GM12892 (cell line): ENCODE data around the gene B4GALT2. TPM values are rescaled to one million over a fixed set of nuclear protein-coding genes. Genes with fewer than 3 reads are reported as not detected.

ENCODE experiments used
- DNase-seq: peaks from one replicate; pipeline ENCODE4 v3.0.0; 2011; ENCODE audit not compliant: insufficient read length
- FAIRE-seq: peaks from 2 replicates; lab custom pipeline; 2011; peaks lifted over from hg19 to GRCh38; lab: Jason Lieb, UNC
- POLR2A ChIP-seq: IDR thresholded peaks from 2 replicates; pipeline ENCODE4 v1.6.1; 2011; ENCODE audit warnings: low read depth, low read length, control low read depth
- POLR2AphosphoS5 ChIP-seq: IDR thresholded peaks from 2 replicates; pipeline ENCODE4 v1.6.1; 2011; ENCODE audit warnings: low read depth, low read length, control low read depth
- TAF1 ChIP-seq: IDR thresholded peaks from 2 replicates; pipeline ENCODE4 v1.6.1; 2011; ENCODE audit warnings: low read depth, mild to moderate bottlenecking, control low read depth, low read length, borderline replicate concordance
- polyA plus RNA-seq: library from polyadenylated mRNA; unstranded; fragments of >200 nt; gene quantifications from one replicate; pipeline ENCODE4 v1.2.1, GENCODE V29; 2012; ENCODE audit warnings: missing spikeins, inconsistent platforms; ENCODE audit not compliant: missing spikeins

The B4GALT2 gene
- polyA plus RNA-seq: 19.9 TPM

GRCh38 chr1:43978551-43979260 lies at the start of gene B4GALT2:
TSS of gene B4GALT2 (plus strand) at chr1:43979210. CDS start at chr1:43981161, 1,951 bp downstream.
- TF ChIP-seq POLR2A (peak; percentile 42), TAF1 (no peak), POLR2AphosphoS5 (peak; percentile 50; the same call in 1 of the 2 replicates)
- FAIRE-seq: no peak
- peak; percentile 87 for DNase-seq

GRCh38 chr1:43930168-43930948 lies 48.7 kb upstream of the B4GALT2 start:
- FAIRE-seq: no peak
- TF ChIP-seq TAF1 (no peak), POLR2AphosphoS5 (no peak), POLR2A (no peak)
- DNase-seq: no peak

GRCh38 chr1:43930949-43931275 lies 48.1 kb upstream of the B4GALT2 start:
- DNase-seq (no peak), FAIRE-seq (no peak)
- TF ChIP-seq TAF1: no peak
- TF ChIP-seq POLR2AphosphoS5: no peak
- TF ChIP-seq POLR2A: no peak

GRCh38 chr1:43931711-43932660 lies 47.0 kb upstream of the B4GALT2 start:
- no peak for DNase-seq
- FAIRE-seq: no peak
- TF ChIP-seq POLR2AphosphoS5 (no peak), TAF1 (no peak), POLR2A (no peak)

- no peak for FAIRE-seq
- no peak for DNase-seq
- TF ChIP-seq POLR2A (no peak), TAF1 (no peak), POLR2AphosphoS5 (no peak)
Measured at GRCh38 chr1:43932786-43933385, 46.1 kb upstream of the B4GALT2 start.

- DNase-seq (no peak), FAIRE-seq (no peak)
- TF ChIP-seq POLR2A (no peak), TAF1 (no peak), POLR2AphosphoS5 (no peak)
Measured at GRCh38 chr1:43933386-43934100, 45.5 kb upstream of the B4GALT2 start, which contains the start of gene ARTN. TSS of gene ARTN (plus strand) at chr1:43933801. CDS start at chr1:43935657, 1,856 bp downstream.

- FAIRE-seq (peak; percentile 88), DNase-seq (peak; percentile 82)
Measured at GRCh38 chr1:43934101-43934985, 44.7 kb upstream of the B4GALT2 start.

GRCh38 chr1:43934986-43935324 lies 44.1 kb upstream of the B4GALT2 start:
- FAIRE-seq (no peak), DNase-seq (no peak)
- TF ChIP-seq POLR2A (no peak), TAF1 (no peak), POLR2AphosphoS5 (no peak)

More at GRCh38 chr1:43934101-43934985, 44.7 kb upstream of the B4GALT2 start:
- TF ChIP-seq POLR2AphosphoS5 (no peak), POLR2A (no peak), TAF1 (no peak)

GRCh38 chr1:43935711-43936427 lies 43.1 kb upstream of the B4GALT2 start:
- TF ChIP-seq TAF1 (no peak), POLR2AphosphoS5 (no peak), POLR2A (no peak)
- DNase-seq (no peak), FAIRE-seq (no peak)
